HEK293 (cell line): ENCODE data around the gene WDPCP.
"Not testable (repeated sequence)": the region's sequence is repeated elsewhere in the genome, so short reads cannot be mapped to it uniquely, and the experiment has no call there.

Experiments used
- CTCF ChIA-PET: fragments of 350-600 bp; formaldehyde crosslinking; extraction: SDS; loops from one replicate; lab custom pipeline; 2021; ENCODE audit warnings: antibody characterized with exemption; lab: Yijun Ruan, JAX
- POLR2A ChIA-PET: fragments of 300-600 bp; formaldehyde crosslinking; extraction: SDS; loops from one replicate; lab custom pipeline; 2020; ENCODE audit warnings: antibody characterized with exemption, inconsistent platforms; lab: Yijun Ruan, JAX
- H3K27ac ChIP-seq: fragments of 200-500 bp; sonication (Bioruptor generic); 2 replicates; pipeline ENCODE4 v1.5.1; 2014; ENCODE audit warnings: low read depth, low read length, control low read depth, inconsistent platforms; ENCODE audit errors: extremely low read depth
- H3K36me3 ChIP-seq, 2 experiments: fragments of 200-500 bp in 1 of 2; sonication (Bioruptor generic) in 1 of 2; 1 replicate in 1 of 2; 2 replicates in 1 of 2; pipeline ENCODE4 v1.5.1; 2014 to 2017; ENCODE audit warnings: inconsistent platforms in 2 of 2, low read length in 2 of 2; ENCODE audit not compliant: control insufficient read depth in 2 of 2, insufficient read depth in 1 of 2
- H3K4me1 ChIP-seq: fragments of 200-500 bp; sonication (Bioruptor generic); 2 replicates; pipeline ENCODE4 v1.5.1; 2014; ENCODE audit warnings: mild to moderate bottlenecking, low read length, inconsistent platforms; ENCODE audit not compliant: control insufficient read depth, insufficient read depth
- H3K4me3 ChIP-seq: 2 replicates; pipeline ENCODE4 v1.5.1; 2011; ENCODE audit warnings: low read depth, mild to moderate bottlenecking, control low read depth, low read length, moderate library complexity
- H3K9me3 ChIP-seq: fragments of 200-500 bp; sonication (Bioruptor generic); 2 replicates; pipeline ENCODE4 v1.5.1; 2014; ENCODE audit warnings: low read depth, low read length, inconsistent platforms; ENCODE audit not compliant: control insufficient read depth, insufficient read depth
- GLI2 ChIP-seq: fragments of 450-650 bp; formaldehyde crosslinking; IDR thresholded peaks from 2 replicates; pipeline ENCODE4; 2017; ENCODE audit warnings: missing biosample characterization, missing genetic modification characterization, low read depth, borderline replicate concordance
- GLI4 ChIP-seq: fragments of 450-650 bp; formaldehyde crosslinking; IDR thresholded peaks from 2 replicates; pipeline ENCODE4 v1.5.1; 2016; ENCODE audit warnings: missing biosample characterization, missing genetic modification characterization
- HOXC10 ChIP-seq: sonication (generic); formaldehyde crosslinking; IDR thresholded peaks from 2 replicates; pipeline ENCODE4 v1.8.1; 2023; ENCODE audit warnings: mild to moderate bottlenecking, missing genetic modification reagents
- IKZF3 ChIP-seq: fragments of 450-650 bp; IDR thresholded peaks from 2 replicates; pipeline ENCODE4 v1.5.0; 2018; ENCODE audit warnings: missing biosample characterization, mild to moderate bottlenecking, missing genetic modification characterization, moderate library complexity
- RBAK ChIP-seq: fragments of 450-650 bp; formaldehyde crosslinking; IDR thresholded peaks from 2 replicates; pipeline ENCODE4 v1.5.1; 2016; ENCODE audit warnings: missing biosample characterization, missing genetic modification characterization
- SP2 ChIP-seq: fragments of 450-650 bp; formaldehyde crosslinking; IDR thresholded peaks from 2 replicates; pipeline ENCODE4 v1.5.1; 2016; ENCODE audit warnings: missing biosample characterization, missing genetic modification characterization
- WT1 ChIP-seq: fragments of 450-650 bp; formaldehyde crosslinking; IDR thresholded peaks from 2 replicates; pipeline ENCODE4 v1.5.1; 2016; ENCODE audit warnings: missing biosample characterization, missing genetic modification characterization
- ZBTB1 ChIP-seq: fragments of 450-650 bp; formaldehyde crosslinking; IDR thresholded peaks from 2 replicates; pipeline ENCODE4 v1.5.1; 2016; ENCODE audit warnings: missing biosample characterization, missing genetic modification characterization
- ZBTB20 ChIP-seq: fragments of 450-650 bp; formaldehyde crosslinking; IDR thresholded peaks from 2 replicates; pipeline ENCODE4 v1.5.1; 2016; ENCODE audit warnings: missing biosample characterization, missing genetic modification characterization
- ZNF157 ChIP-seq: fragments of 450-650 bp; formaldehyde crosslinking; IDR thresholded peaks from 2 replicates; pipeline ENCODE4 v1.5.1; 2016; ENCODE audit warnings: missing biosample characterization, missing genetic modification characterization
- ZNF184 ChIP-seq: fragments of 450-650 bp; IDR thresholded peaks from 2 replicates; pipeline ENCODE4 v1.5.1; 2018; ENCODE audit warnings: missing biosample characterization, mild to moderate bottlenecking, missing genetic modification characterization
- ZNF266 ChIP-seq: fragments of 450-650 bp; formaldehyde crosslinking; IDR thresholded peaks from 2 replicates; pipeline ENCODE4 v1.5.1; 2016; ENCODE audit warnings: missing biosample characterization, missing genetic modification characterization, low read depth
- ZNF324 ChIP-seq: fragments of 450-650 bp; formaldehyde crosslinking; IDR thresholded peaks from 2 replicates; pipeline ENCODE4 v1.5.1; 2016; ENCODE audit warnings: missing biosample characterization, missing genetic modification characterization
- ZNF654 ChIP-seq: fragments of 450-650 bp; formaldehyde crosslinking; IDR thresholded peaks from 2 replicates; pipeline ENCODE4 v1.5.1; 2016; ENCODE audit warnings: low read depth, missing biosample characterization, missing genetic modification characterization
- ZSCAN23 ChIP-seq: fragments of 450-650 bp; formaldehyde crosslinking; IDR thresholded peaks from 2 replicates; pipeline ENCODE4 v1.5.1; 2016; ENCODE audit warnings: missing biosample characterization, missing genetic modification characterization
- TF ChIP-seq, protein P1 (sequence below): fragments of 450-650 bp; formaldehyde crosslinking; IDR thresholded peaks from 2 replicates; pipeline ENCODE4 v1.5.1; 2017; ENCODE audit warnings: missing biosample characterization, missing genetic modification characterization
- TF ChIP-seq, protein P2 (sequence below): fragments of 450-650 bp; formaldehyde crosslinking; conservative IDR thresholded peaks from 2 replicates; pipeline ENCODE4 v1.5.1; 2016; ENCODE audit warnings: low read depth, missing biosample characterization, missing genetic modification characterization
- TF ChIP-seq, protein P3 (sequence below): fragments of 450-650 bp; formaldehyde crosslinking; IDR thresholded peaks from 2 replicates; pipeline ENCODE4 v1.5.1; 2016; ENCODE audit warnings: missing biosample characterization, missing genetic modification characterization

WDPCP gene

DNA sequence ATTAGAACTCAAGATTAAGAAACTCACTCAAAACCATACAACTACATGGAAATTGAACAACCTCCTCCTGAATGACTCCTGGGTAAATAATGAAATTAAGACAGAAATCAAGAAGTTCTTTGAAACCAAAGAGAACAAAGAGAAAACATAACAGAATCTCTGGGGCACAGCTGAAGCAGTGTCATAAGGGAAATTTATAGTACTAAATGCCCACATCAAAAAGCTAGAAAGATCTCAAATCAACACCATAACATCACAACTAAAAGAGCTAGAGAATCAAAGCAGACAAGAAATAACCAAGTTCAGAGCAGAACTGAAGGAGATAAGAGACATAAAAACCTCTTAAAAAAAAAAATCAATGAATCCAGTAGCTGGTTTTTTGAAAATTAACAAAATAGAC lies 30.5 kb downstream of the WDPCP start:
- H3K36me3 ChIP-seq, H3K27ac ChIP-seq, POLR2A ChIA-PET, H3K4me1 ChIP-seq, H3K9me3 ChIP-seq, H3K4me3 ChIP-seq: not testable (repeated sequence)
- CTCF ChIA-PET = interaction anchor here (0.8 kb wide), 1 partner anchor 9 kb away, joined by 4 read pairs; no protein-coding TSS in a partner anchor

DNA sequence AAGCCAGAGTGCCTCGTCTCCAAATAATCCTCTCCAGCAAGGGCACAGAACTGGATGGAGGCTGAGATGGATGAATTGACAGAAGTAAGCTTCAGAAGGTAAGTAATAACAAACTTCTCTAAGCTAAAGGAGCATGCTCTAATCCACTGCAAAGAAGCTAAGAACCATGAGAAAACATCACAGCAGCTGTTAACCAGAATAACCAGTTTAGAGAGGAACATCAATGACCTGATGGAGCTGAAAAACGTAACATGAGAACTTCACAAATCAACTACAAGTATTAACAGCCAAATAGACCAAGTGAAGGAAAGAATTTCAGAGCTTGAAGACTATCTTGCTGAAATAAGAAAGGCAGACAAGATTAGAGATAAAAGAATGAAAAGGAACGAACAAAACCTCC lies 32.3 kb downstream of the WDPCP start:
- Histone ChIP-seq H3K4me1 (no peaks in the 10 kb centered on the region), H3K27ac (no peak overlapping the region), H3K9me3 (no peaks in the 10 kb centered on the region), H3K36me3 (no peaks in the 10 kb centered on the region), H3K4me3 (no peak overlapping the region)
- no peak for TF ChIP-seq WT1 (tag by site-specific recombination)
- no peak for TF ChIP-seq ZBTB20
- TF ChIP-seq, protein P1, sequence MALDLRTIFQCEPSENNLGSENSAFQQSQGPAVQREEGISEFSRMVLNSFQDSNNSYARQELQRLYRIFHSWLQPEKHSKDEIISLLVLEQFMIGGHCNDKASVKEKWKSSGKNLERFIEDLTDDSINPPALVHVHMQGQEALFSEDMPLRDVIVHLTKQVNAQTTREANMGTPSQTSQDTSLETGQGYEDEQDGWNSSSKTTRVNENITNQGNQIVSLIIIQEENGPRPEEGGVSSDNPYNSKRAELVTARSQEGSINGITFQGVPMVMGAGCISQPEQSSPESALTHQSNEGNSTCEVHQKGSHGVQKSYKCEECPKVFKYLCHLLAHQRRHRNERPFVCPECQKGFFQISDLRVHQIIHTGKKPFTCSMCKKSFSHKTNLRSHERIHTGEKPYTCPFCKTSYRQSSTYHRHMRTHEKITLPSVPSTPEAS (tag by site-specific recombination) = no peak
- TF ChIP-seq ZNF324 = no peak
- TF ChIP-seq ZNF184 = no peak
- TF ChIP-seq ZNF266 (tag by site-specific recombination) = no peak
- TF ChIP-seq, protein P2, sequence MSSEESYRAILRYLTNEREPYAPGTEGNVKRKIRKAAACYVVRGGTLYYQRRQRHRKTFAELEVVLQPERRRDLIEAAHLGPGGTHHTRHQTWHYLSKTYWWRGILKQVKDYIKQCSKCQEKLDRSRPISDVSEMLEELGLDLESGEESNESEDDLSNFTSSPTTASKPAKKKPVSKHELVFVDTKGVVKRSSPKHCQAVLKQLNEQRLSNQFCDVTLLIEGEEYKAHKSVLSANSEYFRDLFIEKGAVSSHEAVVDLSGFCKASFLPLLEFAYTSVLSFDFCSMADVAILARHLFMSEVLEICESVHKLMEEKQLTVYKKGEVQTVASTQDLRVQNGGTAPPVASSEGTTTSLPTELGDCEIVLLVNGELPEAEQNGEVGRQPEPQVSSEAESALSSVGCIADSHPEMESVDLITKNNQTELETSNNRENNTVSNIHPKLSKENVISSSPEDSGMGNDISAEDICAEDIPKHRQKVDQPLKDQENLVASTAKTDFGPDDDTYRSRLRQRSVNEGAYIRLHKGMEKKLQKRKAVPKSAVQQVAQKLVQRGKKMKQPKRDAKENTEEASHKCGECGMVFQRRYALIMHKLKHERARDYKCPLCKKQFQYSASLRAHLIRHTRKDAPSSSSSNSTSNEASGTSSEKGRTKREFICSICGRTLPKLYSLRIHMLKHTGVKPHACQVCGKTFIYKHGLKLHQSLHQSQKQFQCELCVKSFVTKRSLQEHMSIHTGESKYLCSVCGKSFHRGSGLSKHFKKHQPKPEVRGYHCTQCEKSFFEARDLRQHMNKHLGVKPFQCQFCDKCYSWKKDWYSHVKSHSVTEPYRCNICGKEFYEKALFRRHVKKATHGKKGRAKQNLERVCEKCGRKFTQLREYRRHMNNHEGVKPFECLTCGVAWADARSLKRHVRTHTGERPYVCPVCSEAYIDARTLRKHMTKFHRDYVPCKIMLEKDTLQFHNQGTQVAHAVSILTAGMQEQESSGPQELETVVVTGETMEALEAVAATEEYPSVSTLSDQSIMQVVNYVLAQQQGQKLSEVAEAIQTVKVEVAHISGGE (tag by site-specific recombination) = no peak
- no peak for TF ChIP-seq GLI4 (tag by site-specific recombination)
- no peak for TF ChIP-seq ZNF654 (tag by site-specific recombination)
- TF ChIP-seq GLI2 (tag by site-specific recombination) = no peak
- TF ChIP-seq SP2 (tag by site-specific recombination) = no peak
- no peak for TF ChIP-seq IKZF3
- TF ChIP-seq ZSCAN23 (tag by site-specific recombination) = no peak
- TF ChIP-seq ZBTB1 (tag by site-specific recombination) = no peak
- no peak for TF ChIP-seq ZNF157 (tag by site-specific recombination)
- TF ChIP-seq HOXC10 = no peak
- TF ChIP-seq, protein P3, sequence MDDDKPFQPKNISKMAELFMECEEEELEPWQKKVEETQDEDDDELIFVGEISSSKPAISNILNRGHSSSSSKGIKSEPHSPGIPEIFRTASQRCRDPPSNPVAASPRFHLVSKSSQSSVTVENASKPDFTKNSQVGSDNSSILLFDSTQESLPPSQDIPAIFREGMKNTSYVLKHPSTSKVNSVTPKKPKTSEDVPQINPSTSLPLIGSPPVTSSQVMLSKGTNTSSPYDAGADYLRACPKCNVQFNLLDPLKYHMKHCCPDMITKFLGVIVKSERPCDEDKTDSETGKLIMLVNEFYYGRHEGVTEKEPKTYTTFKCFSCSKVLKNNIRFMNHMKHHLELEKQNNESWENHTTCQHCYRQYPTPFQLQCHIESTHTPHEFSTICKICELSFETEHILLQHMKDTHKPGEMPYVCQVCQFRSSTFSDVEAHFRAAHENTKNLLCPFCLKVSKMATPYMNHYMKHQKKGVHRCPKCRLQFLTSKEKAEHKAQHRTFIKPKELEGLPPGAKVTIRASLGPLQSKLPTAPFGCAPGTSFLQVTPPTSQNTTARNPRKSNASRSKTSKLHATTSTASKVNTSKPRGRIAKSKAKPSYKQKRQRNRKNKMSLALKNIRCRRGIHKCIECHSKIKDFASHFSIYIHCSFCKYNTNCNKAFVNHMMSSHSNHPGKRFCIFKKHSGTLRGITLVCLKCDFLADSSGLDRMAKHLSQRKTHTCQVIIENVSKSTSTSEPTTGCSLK (tag by site-specific recombination) = no peak
- TF ChIP-seq RBAK (tag by site-specific recombination) = no peak
- CTCF ChIA-PET = no interaction called here
- POLR2A ChIA-PET = no interaction called here
